Measurements from ENCODE around the gene RAB3GAP1. TPM values are rescaled to one million over a fixed set of nuclear protein-coding genes. Genes with fewer than 3 reads are reported as not detected.

The RAB3GAP1 gene
- total RNA-seq, 2 donors from 2014 or later, result 28.5 to 29.6 TPM

DNA sequence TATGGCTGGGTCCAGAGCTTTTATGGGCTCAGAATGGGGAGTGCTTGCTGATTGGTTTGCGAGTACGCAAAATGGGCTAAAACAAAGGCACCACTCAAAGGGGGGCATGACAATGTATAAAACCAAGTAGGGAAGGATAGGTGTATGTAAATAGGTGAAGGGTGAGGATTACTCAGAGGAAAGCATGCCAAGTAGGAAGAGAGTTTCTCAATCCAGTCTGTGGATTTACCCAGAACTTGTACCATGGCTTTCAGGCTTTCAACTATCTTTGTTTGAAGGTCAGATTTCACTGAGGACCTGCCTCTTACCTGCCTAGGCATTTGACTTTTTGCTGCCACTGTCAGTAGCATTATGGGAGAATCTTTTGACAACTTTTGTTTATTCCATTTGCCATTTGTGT, 92.3 kb downstream of the RAB3GAP1 start:
- H3K36me3 ChIP-seq (ENCODE audit: control insufficient read depth, insufficient read depth, low read length), result peaks cover 55% of the 10 kb centered on the region
- no peaks in the 10 kb centered on the region for H3K4me1 Mint-ChIP-seq
- peaks cover 47% of the 10 kb centered on the region for H3K9me3 ChIP-seq (ENCODE audit: control insufficient read depth, low read length)
- no peak overlapping the region for H3K27ac ChIP-seq (ENCODE audit: low read depth, low read length)
- no peaks in the 10 kb centered on the region for H3K27me3 ChIP-seq (ENCODE audit: control insufficient read depth, insufficient read depth, low read length, poor library complexity, severe bottlenecking)
- H3K9me3 Mint-ChIP-seq, result peaks cover 37% of the 10 kb centered on the region
- no peak overlapping the region for H3K27ac Mint-ChIP-seq
- DNase-seq, result no peak
- TF ChIP-seq, protein P1, sequence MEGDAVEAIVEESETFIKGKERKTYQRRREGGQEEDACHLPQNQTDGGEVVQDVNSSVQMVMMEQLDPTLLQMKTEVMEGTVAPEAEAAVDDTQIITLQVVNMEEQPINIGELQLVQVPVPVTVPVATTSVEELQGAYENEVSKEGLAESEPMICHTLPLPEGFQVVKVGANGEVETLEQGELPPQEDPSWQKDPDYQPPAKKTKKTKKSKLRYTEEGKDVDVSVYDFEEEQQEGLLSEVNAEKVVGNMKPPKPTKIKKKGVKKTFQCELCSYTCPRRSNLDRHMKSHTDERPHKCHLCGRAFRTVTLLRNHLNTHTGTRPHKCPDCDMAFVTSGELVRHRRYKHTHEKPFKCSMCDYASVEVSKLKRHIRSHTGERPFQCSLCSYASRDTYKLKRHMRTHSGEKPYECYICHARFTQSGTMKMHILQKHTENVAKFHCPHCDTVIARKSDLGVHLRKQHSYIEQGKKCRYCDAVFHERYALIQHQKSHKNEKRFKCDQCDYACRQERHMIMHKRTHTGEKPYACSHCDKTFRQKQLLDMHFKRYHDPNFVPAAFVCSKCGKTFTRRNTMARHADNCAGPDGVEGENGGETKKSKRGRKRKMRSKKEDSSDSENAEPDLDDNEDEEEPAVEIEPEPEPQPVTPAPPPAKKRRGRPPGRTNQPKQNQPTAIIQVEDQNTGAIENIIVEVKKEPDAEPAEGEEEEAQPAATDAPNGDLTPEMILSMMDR (conservative IDR thresholded peaks at IDR 0.05), result no peak
- H3K4me1 ChIP-seq (ENCODE audit: control insufficient read depth, insufficient read depth, low read length), result peaks cover 2% of the 10 kb centered on the region
- no peaks in the 10 kb centered on the region for H3K27me3 Mint-ChIP-seq (ENCODE audit: insufficient read depth)
- no peak overlapping the region for H3K9ac ChIP-seq (ENCODE audit: extremely low read depth, low read length, poor library complexity, severe bottlenecking)
- H3K36me3 Mint-ChIP-seq (ENCODE audit: low read depth), result peaks cover 57% of the 10 kb centered on the region
- no peak overlapping the region for H3K4me3 Mint-ChIP-seq
- 95 to 100% methylated on average over 2 of the region's 2 CpGs for WGBS, 2 experiments (ENCODE audit: insufficient coverage in 1 of 2, insufficient read length in 1 of 2)
- H3K4me3 ChIP-seq (ENCODE audit: low read length), result no peak overlapping the region

DNA sequence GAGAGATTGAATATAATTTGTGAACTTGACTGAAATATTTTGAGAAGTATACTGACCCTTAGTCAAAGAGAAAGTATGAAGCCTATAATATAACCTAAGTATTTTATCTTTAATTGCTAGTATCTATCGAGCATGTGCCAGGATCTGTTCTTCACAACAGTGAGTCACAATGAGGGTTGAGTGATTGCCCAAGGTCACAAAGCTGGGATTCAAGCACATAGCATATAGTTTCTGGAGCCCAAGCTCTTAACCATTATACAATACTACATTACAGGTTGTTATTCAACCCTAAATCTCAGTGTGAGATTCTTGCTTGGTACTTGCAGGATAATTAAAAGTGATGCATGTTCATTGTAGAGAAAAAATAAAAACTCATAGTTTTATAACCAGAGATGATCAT, 97.2 kb downstream of the RAB3GAP1 start:
- TF ChIP-seq, protein P1 (conservative IDR thresholded peaks at IDR 0.05), result no peak
- H3K27ac Mint-ChIP-seq, result no peak overlapping the region

DNA sequence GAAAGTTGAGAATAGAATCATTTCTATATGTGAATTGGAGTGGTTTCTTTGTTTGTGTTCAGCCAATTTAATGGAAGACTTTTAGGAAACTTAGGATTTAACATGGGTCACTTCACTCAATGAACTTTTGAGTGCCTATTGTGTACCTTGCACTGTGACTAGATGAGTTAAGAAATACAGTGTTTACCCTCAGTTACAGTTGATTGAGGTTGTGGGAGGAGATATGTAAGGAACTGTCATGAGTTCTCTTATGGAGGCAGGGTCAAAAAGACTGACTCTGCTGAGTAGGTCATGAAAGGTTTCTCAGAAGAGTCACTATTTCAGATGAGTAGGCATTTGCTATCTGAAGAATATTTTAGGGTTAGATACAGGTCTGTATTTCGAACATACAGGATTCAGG, 98.6 kb downstream of the RAB3GAP1 start:
- H3K4me3 ChIP-seq (ENCODE audit: low read length), result peak overlapping the region; percentile 6
- no peaks in the 10 kb centered on the region for H3K27me3 ChIP-seq (ENCODE audit: control insufficient read depth, insufficient read depth, low read length, poor library complexity, severe bottlenecking)
- peaks cover 14% of the 10 kb centered on the region for H3K4me1 Mint-ChIP-seq
- no peak for DNase-seq
- H3K4me3 Mint-ChIP-seq, result no peak overlapping the region
- H3K27ac Mint-ChIP-seq, result no peak overlapping the region
- no peaks in the 10 kb centered on the region for H3K9me3 Mint-ChIP-seq
- no peak overlapping the region for H3K9ac ChIP-seq (ENCODE audit: extremely low read depth, low read length, poor library complexity, severe bottlenecking)
- no peaks in the 10 kb centered on the region for H3K9me3 ChIP-seq (ENCODE audit: control insufficient read depth, low read length)
- H3K27me3 Mint-ChIP-seq (ENCODE audit: insufficient read depth), result no peaks in the 10 kb centered on the region
- no peak overlapping the region for H3K27ac ChIP-seq (ENCODE audit: low read depth, low read length)
- WGBS, 2 experiments (ENCODE audit: insufficient coverage in 1 of 2, insufficient read length in 1 of 2), result 90 to 92% methylated on average over 1 of the region's 1 CpG
- peaks cover 39% of the 10 kb centered on the region for H3K36me3 Mint-ChIP-seq (ENCODE audit: low read depth)
- TF ChIP-seq, protein P1 (conservative IDR thresholded peaks at IDR 0.05), result no peak
- H3K4me1 ChIP-seq (ENCODE audit: control insufficient read depth, insufficient read depth, low read length), result peaks cover 8% of the 10 kb centered on the region
- H3K36me3 ChIP-seq (ENCODE audit: control insufficient read depth, insufficient read depth, low read length), result peaks cover 55% of the 10 kb centered on the region

More for the DNA sequence above, 97.2 kb downstream of the RAB3GAP1 start:
- Histone ChIP-seq H3K4me1 (ENCODE audit: control insufficient read depth, insufficient read depth, low read length) (peaks cover 8% of the 10 kb centered on the region), H3K27ac (ENCODE audit: low read depth, low read length) (no peak overlapping the region), H3K9me3 (ENCODE audit: control insufficient read depth, low read length) (peaks cover 8% of the 10 kb centered on the region), H3K27me3 (ENCODE audit: control insufficient read depth, insufficient read depth, low read length, poor library complexity, severe bottlenecking) (no peaks in the 10 kb centered on the region), H3K4me3 (ENCODE audit: low read length) (no peak overlapping the region), H3K36me3 (ENCODE audit: control insufficient read depth, insufficient read depth, low read length) (peaks cover 48% of the 10 kb centered on the region), H3K9ac (ENCODE audit: extremely low read depth, low read length, poor library complexity, severe bottlenecking) (no peak overlapping the region)
- DNase-seq, result no peak
- WGBS, 2 experiments (ENCODE audit: insufficient coverage in 1 of 2, insufficient read length in 1 of 2), result 85% methylated on average over 1 of the region's 1 CpG; no CpG with 5 or more reads in 1 of the 2 experiments
- Mint-ChIP-seq H3K4me3 (no peak overlapping the region), H3K27me3 (ENCODE audit: insufficient read depth) (no peaks in the 10 kb centered on the region), H3K9me3 (peaks cover 1% of the 10 kb centered on the region), H3K36me3 (ENCODE audit: low read depth) (peaks cover 35% of the 10 kb centered on the region), H3K4me1 (peaks cover 14% of the 10 kb centered on the region)

Measured in endodermal cell (in vitro differentiated cells).